Lower lobe of right lung (tissue), 2 donors: ENCODE results near the gene YWHAE. TPM values are rescaled to one million over a fixed set of nuclear protein-coding genes. Genes with fewer than 3 reads are reported as not detected.

Experiments used
- ATAC-seq, 2 donors: fragments of 200-7000 bp; cut with Tn5 transposase; one replicate each; pipeline ENCODE4 v1.9.1; 2020 to 2022; ENCODE audit warnings: mild to moderate bottlenecking in 2 of 2, moderate library complexity in 2 of 2
- DNase-seq: peaks from one replicate; pipeline ENCODE4 v3.0.0-alpha.2; 2020
- H3K27ac ChIP-seq: fragments of 200-600 bp; one replicate; pipeline ENCODE4 v1.8.0; 2022
- H3K27me3 ChIP-seq: fragments of 200-600 bp; one replicate; pipeline ENCODE4 v1.8.0; 2022; ENCODE audit warnings: low read depth
- H3K36me3 ChIP-seq: fragments of 200-600 bp; one replicate; pipeline ENCODE4 v1.8.0; 2022; ENCODE audit warnings: mild to moderate bottlenecking
- H3K4me1 ChIP-seq: fragments of 200-600 bp; one replicate; pipeline ENCODE4 v1.8.0; 2022
- H3K4me3 ChIP-seq: fragments of 200-600 bp; one replicate; pipeline ENCODE4 v1.8.0; 2022; ENCODE audit warnings: mild to moderate bottlenecking
- H3K9me3 ChIP-seq: fragments of 200-600 bp; one replicate; pipeline ENCODE4 v1.8.0; 2022
- CTCF ChIP-seq: fragments of 200-600 bp; IDR thresholded peaks from one replicate; pipeline ENCODE4 v1.8.0; 2022; ENCODE audit warnings: antibody characterized with exemption, mild to moderate bottlenecking
- intact Hi-C: fragments of 100-400 bp; cut with DNase I; formaldehyde crosslinking; loops from one replicate; pipeline ENCODE4 v1.11.0; 2022
- total RNA-seq: library from RNA; stranded (reverse); fragmentation: NEBNext Ultra II Directional; extraction: Animal tissue kit (Norgen Biotek cat#: 25700); gene quantifications from one replicate; pipeline ENCODE4 v1.2.1, GENCODE V29; 2021
- donor health status: DM: no; HTN: yes; CAD: no; lungs with severe emphysema.

Gene YWHAE
- total RNA-seq, 1 donor from 2014 or later, result 383 TPM

DNA sequence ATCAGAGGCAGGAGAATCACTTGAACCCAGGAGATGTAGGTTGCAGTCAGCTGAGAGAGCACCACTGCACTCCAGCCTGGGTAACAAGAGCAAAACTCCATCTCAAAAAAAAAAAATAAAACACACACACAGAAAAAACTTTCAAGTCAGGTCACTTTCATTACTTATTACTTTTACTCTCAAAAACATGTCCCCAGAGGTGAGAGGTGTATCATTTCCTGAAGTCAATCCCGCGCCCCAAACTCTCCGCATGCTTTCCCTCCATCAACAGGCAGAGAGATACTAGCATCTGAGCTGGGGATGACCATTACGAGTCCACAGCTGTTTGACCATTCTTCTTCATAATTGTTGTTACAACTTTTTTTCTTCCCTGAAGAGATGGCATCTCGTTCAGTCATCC lies 48.7 kb downstream of the YWHAE start:
- no peak for TF ChIP-seq CTCF
- peaks cover 93% of the 10 kb centered on the region for H3K36me3 ChIP-seq

GRCh38 chr17:1347589-1348323 lies 52.3 kb downstream of the YWHAE start:
- Histone ChIP-seq H3K4me3 (peak overlapping the region; percentile 22), H3K4me1 (peaks cover 18% of the 10 kb centered on the region), H3K36me3 (peaks cover 93% of the 10 kb centered on the region), H3K27me3 (no peaks in the 10 kb centered on the region), H3K27ac (peak overlapping the region; percentile 73), H3K9me3 (no peaks in the 10 kb centered on the region)
- ATAC-seq (peak; percentile 64 to 72), DNase-seq (peak; percentile 46)
- no peak for TF ChIP-seq CTCF
- intact Hi-C loops, result no loop called here

More for the DNA sequence above, 48.7 kb downstream of the YWHAE start:
- no peaks in the 10 kb centered on the region for H3K9me3 ChIP-seq
- H3K27me3 ChIP-seq, result no peaks in the 10 kb centered on the region
- ATAC-seq (no peak), DNase-seq (no peak)
- H3K27ac ChIP-seq, result no peak overlapping the region
- intact Hi-C loops, result no loop called here
- peaks cover 10% of the 10 kb centered on the region for H3K4me1 ChIP-seq
- H3K4me3 ChIP-seq, result no peak overlapping the region

DNA sequence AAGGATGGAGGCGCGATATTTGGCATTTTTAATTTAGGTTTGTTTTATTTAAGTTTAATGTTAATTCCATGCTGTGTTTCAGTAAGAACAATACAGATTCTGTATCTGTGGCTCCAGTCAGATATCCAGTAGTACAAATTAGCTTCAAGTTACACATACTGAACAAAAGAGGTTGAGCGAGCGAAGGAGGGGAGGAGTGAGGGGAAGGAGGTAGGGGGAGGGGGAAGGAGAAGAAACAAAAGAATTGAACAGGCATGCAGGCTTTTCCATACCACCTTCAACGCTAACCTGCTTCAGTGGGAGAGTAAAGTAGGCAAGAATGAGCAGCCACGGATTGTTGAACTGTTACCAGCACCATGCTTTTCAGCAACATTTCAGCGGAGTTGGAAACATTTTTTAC lies 55.5 kb downstream of the YWHAE start:
- H3K27me3 ChIP-seq, result no peaks in the 10 kb centered on the region
- peaks cover 61% of the 10 kb centered on the region for H3K36me3 ChIP-seq
- no peak overlapping the region for H3K4me3 ChIP-seq
- DNase-seq, result no peak
- ATAC-seq, result no peak
- no peaks in the 10 kb centered on the region for H3K9me3 ChIP-seq
- no peak for TF ChIP-seq CTCF
- intact Hi-C loops, result no loop called here
- peaks cover 18% of the 10 kb centered on the region for H3K4me1 ChIP-seq
- no peak overlapping the region for H3K27ac ChIP-seq

DNA sequence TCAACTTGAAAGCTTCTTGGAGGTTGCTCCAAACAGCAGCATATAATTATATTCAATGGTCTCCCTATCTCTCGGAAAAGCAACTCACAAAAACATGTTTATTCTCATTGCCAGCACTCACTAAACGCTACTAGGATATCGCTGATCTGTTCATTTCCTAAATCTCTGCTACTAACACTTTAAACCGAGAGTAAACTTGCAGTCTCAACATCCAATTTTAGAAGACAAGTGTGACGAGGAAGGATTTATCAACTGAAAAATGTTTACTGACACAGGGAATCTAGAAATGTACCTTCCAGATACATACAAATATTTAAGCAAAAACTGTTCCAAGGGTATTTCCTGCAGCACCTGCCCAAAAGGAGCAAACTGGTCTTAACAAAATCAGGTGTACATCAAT lies 56.5 kb downstream of the YWHAE start:
- no peak for TF ChIP-seq CTCF
- Histone ChIP-seq H3K36me3 (peaks cover 52% of the 10 kb centered on the region), H3K9me3 (no peaks in the 10 kb centered on the region), H3K27me3 (no peaks in the 10 kb centered on the region), H3K4me1 (peaks cover 18% of the 10 kb centered on the region), H3K4me3 (no peak overlapping the region), H3K27ac (no peak overlapping the region)
- intact Hi-C loops, result no loop called here
- no peak for ATAC-seq
- no peak for DNase-seq

DNA sequence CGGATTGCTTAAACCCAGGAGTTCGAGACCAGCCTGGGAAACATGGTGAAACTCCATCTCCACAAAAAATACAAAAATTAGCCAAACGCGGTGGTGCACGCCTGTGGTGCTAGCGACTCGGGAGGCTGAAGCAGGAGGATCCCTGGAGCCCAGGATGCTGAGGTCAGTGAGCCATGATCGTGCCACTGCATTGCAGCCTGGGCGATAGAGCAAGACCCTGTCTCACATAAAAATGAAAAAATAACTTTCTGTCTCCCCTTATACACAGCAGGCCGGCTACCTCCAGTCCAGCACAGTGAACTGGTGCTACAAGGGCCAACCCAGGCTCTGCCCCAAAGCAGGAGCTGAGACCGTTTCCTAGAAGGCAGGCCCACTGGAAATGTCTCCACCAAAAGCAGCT lies 59.7 kb downstream of the YWHAE start:
- peak; percentile 26 for DNase-seq
- ATAC-seq, result no peak
- no peaks in the 10 kb centered on the region for H3K9me3 ChIP-seq

More for the DNA sequence above, 59.7 kb downstream of the YWHAE start:
- Histone ChIP-seq H3K4me1 (peaks cover 1% of the 10 kb centered on the region), H3K27me3 (no peaks in the 10 kb centered on the region), H3K4me3 (no peak overlapping the region), H3K36me3 (peaks cover 27% of the 10 kb centered on the region), H3K27ac (no peak overlapping the region)
- TF ChIP-seq CTCF, result no peak
- intact Hi-C loops, result no loop called here
